ENCODE results near the gene CNGA2.

DNA sequence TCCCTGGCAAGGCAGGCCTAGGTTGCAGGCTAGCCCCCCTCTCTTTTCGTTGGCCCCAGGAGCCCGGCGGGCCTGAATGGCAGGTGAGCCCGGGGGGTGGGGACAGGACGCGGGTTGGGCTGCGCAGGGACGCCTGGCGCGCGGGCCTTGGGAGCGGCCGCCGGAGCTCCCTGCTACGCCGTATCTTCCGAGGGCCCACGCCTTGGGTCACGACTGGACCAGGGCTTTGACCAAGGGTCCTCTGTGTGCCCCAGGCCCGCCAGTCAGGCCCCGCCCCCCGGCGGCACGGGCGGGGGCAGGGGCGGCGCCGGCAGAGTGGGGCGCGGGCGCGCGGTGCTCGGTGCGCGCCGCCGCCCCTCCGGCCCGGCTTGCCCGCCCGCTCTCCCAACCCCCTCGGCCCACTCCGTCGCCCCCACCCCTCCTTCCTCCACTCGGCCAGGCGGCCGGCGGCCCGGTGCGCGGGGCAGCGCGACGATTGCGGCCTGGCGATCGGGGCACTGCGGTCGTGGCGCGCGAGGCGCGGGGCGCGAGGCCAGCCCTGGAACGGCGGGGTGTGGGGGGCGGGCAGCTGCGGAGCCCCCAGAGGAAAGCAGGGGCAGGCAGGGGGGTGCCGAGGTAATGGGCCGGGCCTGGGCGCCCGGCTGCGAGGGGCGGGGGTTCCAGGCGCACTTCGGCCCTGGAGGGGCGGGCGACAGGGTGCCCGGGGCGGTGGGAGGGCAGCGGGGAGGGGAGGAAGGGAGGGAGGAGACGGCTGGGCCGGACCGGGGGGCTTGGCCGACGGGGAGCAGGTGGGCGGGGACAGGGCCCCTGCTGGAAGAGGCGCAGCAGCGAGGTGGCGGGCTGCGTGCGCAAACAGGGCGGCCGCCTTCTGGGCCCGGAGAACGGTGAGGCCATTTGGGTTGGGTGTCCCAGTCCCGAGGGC, 39.6 kb upstream of the CNGA2 start, which contains the start of gene PRRG3:
- no peak for TF ChIP-seq CTCF (IDR thresholded peaks at IDR 0.05 in 2 of 3, conservative IDR thresholded peaks at IDR 0.05 in 1 of 3; ENCODE audit: insufficient read depth in 2 of 3, low read depth in 1 of 3, low read length in 3 of 3)
- TF ChIP-seq ELF2 (CRISPR knock-in tag; IDR thresholded peaks at IDR 0.05), result no peak
- TF ChIP-seq, protein P1, sequence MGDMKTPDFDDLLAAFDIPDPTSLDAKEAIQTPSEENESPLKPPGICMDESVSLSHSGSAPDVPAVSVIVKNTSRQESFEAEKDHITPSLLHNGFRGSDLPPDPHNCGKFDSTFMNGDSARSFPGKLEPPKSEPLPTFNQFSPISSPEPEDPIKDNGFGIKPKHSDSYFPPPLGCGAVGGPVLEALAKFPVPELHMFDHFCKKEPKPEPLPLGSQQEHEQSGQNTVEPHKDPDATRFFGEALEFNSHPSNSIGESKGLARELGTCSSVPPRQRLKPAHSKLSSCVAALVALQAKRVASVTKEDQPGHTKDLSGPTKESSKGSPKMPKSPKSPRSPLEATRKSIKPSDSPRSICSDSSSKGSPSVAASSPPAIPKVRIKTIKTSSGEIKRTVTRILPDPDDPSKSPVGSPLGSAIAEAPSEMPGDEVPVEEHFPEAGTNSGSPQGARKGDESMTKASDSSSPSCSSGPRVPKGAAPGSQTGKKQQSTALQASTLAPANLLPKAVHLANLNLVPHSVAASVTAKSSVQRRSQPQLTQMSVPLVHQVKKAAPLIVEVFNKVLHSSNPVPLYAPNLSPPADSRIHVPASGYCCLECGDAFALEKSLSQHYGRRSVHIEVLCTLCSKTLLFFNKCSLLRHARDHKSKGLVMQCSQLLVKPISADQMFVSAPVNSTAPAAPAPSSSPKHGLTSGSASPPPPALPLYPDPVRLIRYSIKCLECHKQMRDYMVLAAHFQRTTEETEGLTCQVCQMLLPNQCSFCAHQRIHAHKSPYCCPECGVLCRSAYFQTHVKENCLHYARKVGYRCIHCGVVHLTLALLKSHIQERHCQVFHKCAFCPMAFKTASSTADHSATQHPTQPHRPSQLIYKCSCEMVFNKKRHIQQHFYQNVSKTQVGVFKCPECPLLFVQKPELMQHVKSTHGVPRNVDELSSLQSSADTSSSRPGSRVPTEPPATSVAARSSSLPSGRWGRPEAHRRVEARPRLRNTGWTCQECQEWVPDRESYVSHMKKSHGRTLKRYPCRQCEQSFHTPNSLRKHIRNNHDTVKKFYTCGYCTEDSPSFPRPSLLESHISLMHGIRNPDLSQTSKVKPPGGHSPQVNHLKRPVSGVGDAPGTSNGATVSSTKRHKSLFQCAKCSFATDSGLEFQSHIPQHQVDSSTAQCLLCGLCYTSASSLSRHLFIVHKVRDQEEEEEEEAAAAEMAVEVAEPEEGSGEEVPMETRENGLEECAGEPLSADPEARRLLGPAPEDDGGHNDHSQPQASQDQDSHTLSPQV (IDR thresholded peaks at IDR 0.05), result no peak
- no peak for TF ChIP-seq POLR2AphosphoS5 (IDR thresholded peaks at IDR 0.05; ENCODE audit: control insufficient read depth, insufficient read depth, low read depth, low read length)
- no peak for TF ChIP-seq CREB1 (IDR thresholded peaks at IDR 0.05)
- no peak for TF ChIP-seq CREB1 (CRISPR knock-in tag; IDR thresholded peaks at IDR 0.05)

Measured in K562 (cell line).